HCT116 (cell line): ENCODE measurements around the gene BLOC1S3.

ENCODE experiments used
- EZH2 ChIP-seq: fragments of 200-600 bp; sonication (generic); IDR thresholded peaks from 2 replicates; pipeline ENCODE4 v1.6.1; 2017; ENCODE audit warnings: antibody characterized with exemption, mixed run types
- POLR2AphosphoS5 ChIP-seq: IDR thresholded peaks from 2 replicates; pipeline ENCODE4 v1.6.1; 2011; ENCODE audit warnings: mild to moderate bottlenecking, low read depth, low read length, moderate library complexity
- TF ChIP-seq, protein P1 (sequence below), 3 experiments: fragments of 200-600 bp in 1 of 3; sonication (generic) in 1 of 3; IDR thresholded peaks in 2 of 3; conservative IDR thresholded peaks in 1 of 3; 2 replicates each; pipeline ENCODE4 v1.5.1; 2012 to 2017; ENCODE audit warnings: low read depth in 2 of 3, low read length in 2 of 3, antibody characterized with exemption in 1 of 3, borderline replicate concordance in 1 of 3, control low read depth in 1 of 3, mild to moderate bottlenecking in 1 of 3, mixed read lengths in 1 of 3, mixed run types in 1 of 3, moderate library complexity in 1 of 3; ENCODE audit not compliant: insufficient read depth in 1 of 3

DNA sequence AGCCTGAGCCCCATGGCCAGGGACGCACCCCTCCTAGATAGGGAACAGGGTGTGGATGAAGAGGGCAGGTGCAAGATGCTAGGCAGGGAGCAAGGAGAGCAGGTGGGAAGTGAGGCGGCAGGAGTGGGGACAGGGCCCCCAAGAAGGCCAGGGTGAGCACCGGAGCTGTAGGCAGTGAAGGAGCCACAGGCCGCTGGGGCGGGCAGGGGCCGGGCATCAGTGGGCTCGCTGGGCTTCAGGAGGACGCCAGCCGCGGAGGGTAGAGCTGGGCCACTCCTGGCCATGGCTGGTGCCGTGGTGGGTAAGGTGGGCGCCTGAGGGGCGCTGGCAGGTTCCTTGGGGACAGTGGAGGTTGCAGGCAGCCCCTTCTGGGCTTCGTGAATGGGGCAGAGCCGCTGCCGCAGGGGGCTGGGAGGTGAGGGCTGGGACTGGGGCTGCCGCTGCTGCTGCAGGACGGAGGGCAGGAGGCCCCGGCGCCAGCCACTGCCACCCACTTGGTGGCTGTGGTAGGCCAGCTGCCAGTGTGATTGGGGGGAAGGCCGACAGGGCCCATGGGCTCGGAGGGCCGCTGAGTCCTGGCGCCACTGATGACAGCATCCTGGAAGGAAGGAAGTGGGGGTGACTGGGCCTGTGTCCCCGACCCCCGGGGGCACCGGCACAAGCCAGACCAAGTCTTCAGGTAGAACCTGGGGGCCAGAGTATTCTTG lies 19.9 kb upstream of the BLOC1S3 start:
- TF ChIP-seq POLR2AphosphoS5: no peak
- TF ChIP-seq, protein P1, sequence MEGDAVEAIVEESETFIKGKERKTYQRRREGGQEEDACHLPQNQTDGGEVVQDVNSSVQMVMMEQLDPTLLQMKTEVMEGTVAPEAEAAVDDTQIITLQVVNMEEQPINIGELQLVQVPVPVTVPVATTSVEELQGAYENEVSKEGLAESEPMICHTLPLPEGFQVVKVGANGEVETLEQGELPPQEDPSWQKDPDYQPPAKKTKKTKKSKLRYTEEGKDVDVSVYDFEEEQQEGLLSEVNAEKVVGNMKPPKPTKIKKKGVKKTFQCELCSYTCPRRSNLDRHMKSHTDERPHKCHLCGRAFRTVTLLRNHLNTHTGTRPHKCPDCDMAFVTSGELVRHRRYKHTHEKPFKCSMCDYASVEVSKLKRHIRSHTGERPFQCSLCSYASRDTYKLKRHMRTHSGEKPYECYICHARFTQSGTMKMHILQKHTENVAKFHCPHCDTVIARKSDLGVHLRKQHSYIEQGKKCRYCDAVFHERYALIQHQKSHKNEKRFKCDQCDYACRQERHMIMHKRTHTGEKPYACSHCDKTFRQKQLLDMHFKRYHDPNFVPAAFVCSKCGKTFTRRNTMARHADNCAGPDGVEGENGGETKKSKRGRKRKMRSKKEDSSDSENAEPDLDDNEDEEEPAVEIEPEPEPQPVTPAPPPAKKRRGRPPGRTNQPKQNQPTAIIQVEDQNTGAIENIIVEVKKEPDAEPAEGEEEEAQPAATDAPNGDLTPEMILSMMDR (IDR thresholded peaks at IDR 0.05 in 2 of 3, conservative IDR thresholded peaks at IDR 0.05 in 1 of 3; ENCODE audit: borderline replicate concordance in 1 of 3, insufficient read depth in 1 of 3, low read depth in 2 of 3, low read length in 2 of 3): no peak
- TF ChIP-seq EZH2: no peak
